HepG2 (cell line): ENCODE results near the gene IRF3. TPM values are rescaled to one million over a fixed set of nuclear protein-coding genes. Genes with fewer than 3 reads are reported as not detected.

ENCODE experiments used
- ATF1 ChIP-seq: IDR thresholded peaks from 2 replicates; pipeline ENCODE4 v1.6.1; 2016; ENCODE audit warnings: mild to moderate bottlenecking, control low read depth
- DR1 ChIP-seq: sonication (generic); formaldehyde crosslinking; IDR thresholded peaks from 2 replicates; pipeline ENCODE4 v1.8.0; 2021; ENCODE audit warnings: mild to moderate bottlenecking, missing genetic modification reagents, inconsistent platforms
- E2F1 ChIP-seq: sonication (generic); formaldehyde crosslinking; IDR thresholded peaks from 2 replicates; pipeline ENCODE4 v1.5.0; 2020; ENCODE audit warnings: missing genetic modification reagents
- GABPB1 ChIP-seq: IDR thresholded peaks from 2 replicates; pipeline ENCODE4 v1.6.1; 2016; ENCODE audit warnings: mild to moderate bottlenecking, missing genetic modification reagents, moderate library complexity, missing compliant biosample characterization
- HHEX ChIP-seq: IDR thresholded peaks from 2 replicates; pipeline ENCODE4 v1.6.1; 2016; ENCODE audit warnings: control low read depth
- HNRNPLL ChIP-seq: fragments of 200-400 bp; formaldehyde crosslinking; IDR thresholded peaks from 2 replicates; pipeline ENCODE4 v1.6.1; 2017; ENCODE audit warnings: mild to moderate bottlenecking, low read depth, low read length; ENCODE audit not compliant: poor library complexity, severe bottlenecking
- KLF16 ChIP-seq, 2 experiments: sonication (generic) in 1 of 2; formaldehyde crosslinking in 1 of 2; IDR thresholded peaks; 2 replicates each; pipeline versions ENCODE4 v1.6.1 to v1.8.0; 2016 to 2023; ENCODE audit warnings: missing genetic modification reagents in 2 of 2, missing compliant biosample characterization in 1 of 2
- MYPOP ChIP-seq: sonication (generic); formaldehyde crosslinking; IDR thresholded peaks from 2 replicates; pipeline ENCODE4 v1.8.1; 2023; ENCODE audit warnings: mild to moderate bottlenecking, moderate library complexity, missing genetic modification reagents
- NFYB ChIP-seq: sonication (generic); formaldehyde crosslinking; IDR thresholded peaks from 2 replicates; pipeline ENCODE4 v1.4.0; 2020; ENCODE audit warnings: missing genetic modification reagents
- PRDM15 ChIP-seq: sonication (generic); formaldehyde crosslinking; IDR thresholded peaks from 2 replicates; pipeline ENCODE4 v1.4.0; 2020; ENCODE audit warnings: missing genetic modification reagents
- RBM39 ChIP-seq: fragments of 200-400 bp; formaldehyde crosslinking; IDR thresholded peaks from one replicate; pipeline ENCODE4 v1.6.1; 2018; ENCODE audit warnings: antibody characterized with exemption, mild to moderate bottlenecking, low read depth, low read length; ENCODE audit not compliant: poor library complexity, severe bottlenecking
- SNAPC2 ChIP-seq: sonication (generic); formaldehyde crosslinking; IDR thresholded peaks from 2 replicates; pipeline ENCODE4 v1.8.1; 2022; ENCODE audit warnings: mild to moderate bottlenecking, missing genetic modification reagents
- TFAP4 ChIP-seq: sonication (generic); IDR thresholded peaks from 2 replicates; pipeline ENCODE4 v1.6.1; 2016; ENCODE audit warnings: low read depth, borderline replicate concordance
- ZNF143 ChIP-seq: sonication (generic); formaldehyde crosslinking; IDR thresholded peaks from 2 replicates; pipeline ENCODE4 v1.4.0; 2020; ENCODE audit warnings: missing genetic modification reagents
- polyA plus RNA-seq, 8 experiments: library from polyadenylated mRNA; depleted of rRNA in 3 of 8; stranded (reverse) in 7 of 8; unstranded in 1 of 8; fragments of >200 nt; fragmentation: Illumina TruSeq in 4 of 8; extraction: Trizol in 4 of 8; gene quantifications; 2 replicates each; pipeline versions ENCODE4 v1.2.1 to v1.2.3, GENCODE V29; 2011 to 2016; ENCODE audit warnings: low read depth in 4 of 8, missing spikeins in 1 of 8, mixed read lengths in 1 of 8; ENCODE audit not compliant: insufficient read depth in 1 of 8
- total RNA-seq, 5 experiments: library from RNA; depleted of rRNA; stranded (reverse); fragments of >200 nt; fragmentation: Illumina TruSeq; extraction: Trizol; gene quantifications; 2 replicates each; pipeline ENCODE4 v1.2.3, GENCODE V29; 2016; ENCODE audit warnings: low read depth in 1 of 5
- TF ChIP-seq, protein P1 (sequence below): IDR thresholded peaks from 2 replicates; pipeline ENCODE4 v1.6.1; 2016; ENCODE audit warnings: control low read depth
- TF ChIP-seq, protein P2 (sequence below): IDR thresholded peaks from 2 replicates; pipeline ENCODE4 v1.6.1; 2016; ENCODE audit warnings: missing genetic modification reagents, missing compliant biosample characterization
- TF ChIP-seq, protein P3 (sequence below): sonication (generic); formaldehyde crosslinking; IDR thresholded peaks from 2 replicates; pipeline ENCODE4 v1.4.0; 2020; ENCODE audit warnings: missing genetic modification reagents, borderline replicate concordance

IRF3 gene
- total and polyA plus RNA-seq, 2 of the 13 experiments (the other 11 are each of a cell fraction or from before 2014, with no cell fraction given), result 61.9 to 65.5 TPM

DNA sequence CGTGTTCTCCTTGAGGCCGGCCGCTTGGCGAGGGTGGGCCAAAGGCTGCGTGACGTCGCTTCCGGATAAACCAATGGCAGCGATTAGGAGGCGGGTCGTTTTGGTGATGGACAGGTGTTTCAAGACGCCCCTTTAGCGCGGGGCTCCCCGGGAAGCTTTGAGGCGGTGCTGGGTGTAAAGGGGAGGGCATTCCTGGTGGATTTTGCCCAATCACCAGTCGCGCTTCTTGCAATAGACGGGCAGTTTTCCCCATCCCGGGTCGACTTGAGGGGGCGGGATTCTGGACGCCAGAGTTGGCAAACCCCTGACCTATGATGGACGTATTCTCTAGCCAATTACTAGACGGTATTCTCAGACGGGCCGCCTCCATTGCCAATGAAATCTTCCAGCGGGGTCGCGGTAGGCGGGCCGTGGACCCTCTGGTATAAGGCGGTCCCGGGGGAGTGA is 11.2 kb upstream of the IRF3 start (continued):
- TF ChIP-seq MYPOP (CRISPR knock-in tag) (peak; percentile 11; the same call in 1 of the 2 replicates), ATF1 (peak; percentile 95), ZNF143 (peak; percentile 67), RBM39 (no peak), NFYB (CRISPR knock-in tag) (peak; percentile 91), HNRNPLL (peak; percentile 69), HHEX (CRISPR knock-in tag) (no peak), SNAPC2 (no peak), KLF16 (CRISPR knock-in tag; IDR thresholded peaks at IDR 0.05) (no peak), DR1 (peak; percentile 99), GABPB1 (peak; percentile 4; the same call in 1 of the 2 replicates), PRDM15 (no peak), TFAP4 (0 out of 2 replicates have a peak, but pooled peaks have one; percentile 25), E2F1 (CRISPR knock-in tag) (peak; percentile 75; the same call in 1 of the 2 replicates)
- TF ChIP-seq, protein P1, sequence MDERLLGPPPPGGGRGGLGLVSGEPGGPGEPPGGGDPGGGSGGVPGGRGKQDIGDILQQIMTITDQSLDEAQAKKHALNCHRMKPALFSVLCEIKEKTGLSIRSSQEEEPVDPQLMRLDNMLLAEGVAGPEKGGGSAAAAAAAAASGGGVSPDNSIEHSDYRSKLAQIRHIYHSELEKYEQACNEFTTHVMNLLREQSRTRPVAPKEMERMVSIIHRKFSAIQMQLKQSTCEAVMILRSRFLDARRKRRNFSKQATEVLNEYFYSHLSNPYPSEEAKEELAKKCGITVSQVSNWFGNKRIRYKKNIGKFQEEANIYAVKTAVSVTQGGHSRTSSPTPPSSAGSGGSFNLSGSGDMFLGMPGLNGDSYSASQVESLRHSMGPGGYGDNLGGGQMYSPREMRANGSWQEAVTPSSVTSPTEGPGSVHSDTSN (CRISPR knock-in tag), result peak; percentile 95
- TF ChIP-seq, protein P2, sequence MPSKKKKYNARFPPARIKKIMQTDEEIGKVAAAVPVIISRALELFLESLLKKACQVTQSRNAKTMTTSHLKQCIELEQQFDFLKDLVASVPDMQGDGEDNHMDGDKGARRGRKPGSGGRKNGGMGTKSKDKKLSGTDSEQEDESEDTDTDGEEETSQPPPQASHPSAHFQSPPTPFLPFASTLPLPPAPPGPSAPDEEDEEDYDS (CRISPR knock-in tag), result peak; percentile 98
- TF ChIP-seq, protein P3, sequence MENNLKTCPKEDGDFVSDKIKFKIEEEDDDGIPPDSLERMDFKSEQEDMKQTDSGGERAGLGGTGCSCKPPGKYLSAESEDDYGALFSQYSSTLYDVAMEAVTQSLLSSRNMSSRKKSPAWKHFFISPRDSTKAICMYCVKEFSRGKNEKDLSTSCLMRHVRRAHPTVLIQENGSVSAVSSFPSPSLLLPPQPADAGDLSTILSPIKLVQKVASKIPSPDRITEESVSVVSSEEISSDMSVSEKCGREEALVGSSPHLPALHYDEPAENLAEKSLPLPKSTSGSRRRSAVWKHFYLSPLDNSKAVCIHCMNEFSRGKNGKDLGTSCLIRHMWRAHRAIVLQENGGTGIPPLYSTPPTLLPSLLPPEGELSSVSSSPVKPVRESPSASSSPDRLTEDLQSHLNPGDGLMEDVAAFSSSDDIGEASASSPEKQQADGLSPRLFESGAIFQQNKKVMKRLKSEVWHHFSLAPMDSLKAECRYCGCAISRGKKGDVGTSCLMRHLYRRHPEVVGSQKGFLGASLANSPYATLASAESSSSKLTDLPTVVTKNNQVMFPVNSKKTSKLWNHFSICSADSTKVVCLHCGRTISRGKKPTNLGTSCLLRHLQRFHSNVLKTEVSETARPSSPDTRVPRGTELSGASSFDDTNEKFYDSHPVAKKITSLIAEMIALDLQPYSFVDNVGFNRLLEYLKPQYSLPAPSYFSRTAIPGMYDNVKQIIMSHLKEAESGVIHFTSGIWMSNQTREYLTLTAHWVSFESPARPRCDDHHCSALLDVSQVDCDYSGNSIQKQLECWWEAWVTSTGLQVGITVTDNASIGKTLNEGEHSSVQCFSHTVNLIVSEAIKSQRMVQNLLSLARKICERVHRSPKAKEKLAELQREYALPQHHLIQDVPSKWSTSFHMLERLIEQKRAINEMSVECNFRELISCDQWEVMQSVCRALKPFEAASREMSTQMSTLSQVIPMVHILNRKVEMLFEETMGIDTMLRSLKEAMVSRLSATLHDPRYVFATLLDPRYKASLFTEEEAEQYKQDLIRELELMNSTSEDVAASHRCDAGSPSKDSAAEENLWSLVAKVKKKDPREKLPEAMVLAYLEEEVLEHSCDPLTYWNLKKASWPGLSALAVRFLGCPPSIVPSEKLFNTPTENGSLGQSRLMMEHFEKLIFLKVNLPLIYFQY (CRISPR knock-in tag), result no peak
